ENCODE measurements around the gene MAPK8.
A peak's percentile ranks its signal among the peaks of the same experiment; 100 is the strongest.
"Not testable (repeated sequence)": the region's sequence is repeated elsewhere in the genome, so short reads cannot be mapped to it uniquely, and the experiment has no call there.

The MAPK8 gene

GRCh38 chr10:48306265-48306869 is at the start of gene MAPK8:
TSS of gene MAPK8 (plus strand) at chr10:48306677. CDS start at chr10:48401661, 94,984 bp downstream.
- DNase-seq: peak; percentile 75

GRCh38 chr10:48257407-48257961 is 49.0 kb upstream of the MAPK8 start:
- DNase-seq: no peak

- DNase-seq: no peak
Measured at GRCh38 chr10:48258105-48258504, 48.4 kb upstream of the MAPK8 start.

- DNase-seq: no peak
Measured at GRCh38 chr10:48266528-48266927, 39.9 kb upstream of the MAPK8 start.

- no peak for DNase-seq
Measured at GRCh38 chr10:48271047-48271730, 35.3 kb upstream of the MAPK8 start.

- no peak for DNase-seq
Measured at GRCh38 chr10:48272682-48273081, 33.8 kb upstream of the MAPK8 start.

- DNase-seq: no peak
Measured at GRCh38 chr10:48273741-48274140, 32.7 kb upstream of the MAPK8 start.

- peak; percentile 72 for DNase-seq
Measured at GRCh38 chr10:48274636-48275035, 31.8 kb upstream of the MAPK8 start, which contains the start of gene FRMPD2. TSS of gene FRMPD2 (minus strand) at chr10:48274696. CDS start at chr10:48274567, 129 bp downstream.

- DNase-seq: no peak
Measured at GRCh38 chr10:48277093-48277492, 29.4 kb upstream of the MAPK8 start.

GRCh38 chr10:48279081-48279751 is 27.3 kb upstream of the MAPK8 start:
- DNase-seq: no peak

GRCh38 chr10:48281697-48282096 is 24.8 kb upstream of the MAPK8 start:
- DNase-seq: not testable (repeated sequence)

GRCh38 chr10:48282829-48283228 is 23.6 kb upstream of the MAPK8 start:
- DNase-seq: no peak

- DNase-seq: no peak
Measured at GRCh38 chr10:48284002-48284546, 22.4 kb upstream of the MAPK8 start.

- no peak for DNase-seq
Measured at GRCh38 chr10:48284811-48285210, 21.7 kb upstream of the MAPK8 start.

GRCh38 chr10:48285710-48286109 is 20.8 kb upstream of the MAPK8 start:
- DNase-seq: no peak

- no peak for DNase-seq
Measured at GRCh38 chr10:48286356-48286755, 20.1 kb upstream of the MAPK8 start.

GRCh38 chr10:48287417-48288391 is 18.8 kb upstream of the MAPK8 start:
- DNase-seq: peak; percentile 8

- no peak for DNase-seq
Measured at GRCh38 chr10:48288661-48289060, 17.8 kb upstream of the MAPK8 start.

GRCh38 chr10:48289501-48290238 is 16.8 kb upstream of the MAPK8 start:
- peak; percentile 18 for DNase-seq

- DNase-seq: no peak
Measured at GRCh38 chr10:48290286-48290685, 16.2 kb upstream of the MAPK8 start.

- no peak for DNase-seq
Measured at GRCh38 chr10:48291190-48291589, 15.3 kb upstream of the MAPK8 start.

Measured in NCI-H510A treated with DMSO at 0.1 percent for 48 hours (cell line).